Peyer's patch (tissue), 4 donors: ENCODE results near the gene GABRD.

Experiments used
- CTCF ChIP-seq, 6 experiments: fragments of 450-650 bp in 4 of 6; fragments of 200-600 bp in 2 of 6; sonication (generic) in 1 of 6; IDR thresholded peaks; one replicate each; pipeline ENCODE4 v1.5.1; 2017 to 2019; ENCODE audit warnings: antibody characterized with exemption in 6 of 6, mild to moderate bottlenecking in 3 of 6, moderate library complexity in 1 of 6
- POLR2A ChIP-seq, 2 donors: fragments of 450-650 bp; IDR thresholded peaks; one replicate each; pipeline ENCODE4 v1.5.1; 2017; ENCODE audit warnings: antibody characterized with exemption in 2 of 2, mild to moderate bottlenecking in 2 of 2, moderate library complexity in 2 of 2

DNA sequence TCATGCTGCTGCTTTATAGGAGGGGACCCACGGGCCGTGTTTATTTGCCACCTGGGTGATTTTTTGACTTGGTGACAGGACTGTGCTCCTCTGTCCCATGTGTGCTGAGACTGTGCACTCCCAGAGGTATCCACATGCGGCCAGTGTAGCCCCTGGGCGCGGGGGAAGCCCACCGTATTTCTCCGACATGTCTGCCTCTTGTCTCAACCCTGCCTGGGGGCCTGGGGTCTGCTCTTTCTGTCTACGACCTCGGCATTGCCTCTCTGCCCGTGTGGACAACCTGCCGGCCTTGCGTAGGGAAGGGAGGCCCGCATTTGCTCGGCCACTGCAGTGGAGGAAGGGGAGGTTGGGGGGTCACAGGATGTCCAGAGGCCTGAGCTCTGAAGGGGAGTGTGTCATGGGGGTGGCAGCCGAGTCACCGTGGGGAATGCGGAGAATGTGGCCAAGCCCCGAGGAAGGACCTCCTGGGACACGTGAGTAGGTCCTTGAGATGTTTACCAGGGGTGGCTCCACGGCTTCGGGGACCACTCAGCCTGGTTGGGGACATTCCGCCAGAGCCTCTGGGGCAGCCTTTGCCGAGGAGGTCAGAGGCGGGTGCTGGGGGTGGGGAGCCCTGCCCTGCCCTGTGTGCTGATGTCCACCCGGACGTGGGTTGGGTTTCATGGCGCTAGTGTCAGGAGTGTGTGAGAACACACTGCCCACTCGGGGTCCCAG lies 42.1 kb downstream of the GABRD start:
- no peak for TF ChIP-seq CTCF (IDR thresholded peaks at IDR 0.05)
- no peak for TF ChIP-seq POLR2A (IDR thresholded peaks at IDR 0.05)
